ENCODE data around the gene MTNR1B.

The MTNR1B gene

GRCh38 chr11:92969634-92970347, at the start of gene MTNR1B:
Gene MTNR1B, plus strand, starts transcription at chr11:92969651. Its CDS starts 75 bp downstream, at chr11:92969726.
- DNase-seq (ENCODE audit: low spot score): no peak

- no peak for DNase-seq (ENCODE audit: low spot score)
Measured at GRCh38 chr11:92920331-92920730, 49.1 kb upstream of the MTNR1B start.

- no peak for DNase-seq (ENCODE audit: low spot score)
Measured at GRCh38 chr11:92922731-92923130, 46.7 kb upstream of the MTNR1B start.

GRCh38 chr11:92929246-92929645, 40.2 kb upstream of the MTNR1B start:
- DNase-seq (ENCODE audit: low spot score): no peak

GRCh38 chr11:92929653-92930052, 39.8 kb upstream of the MTNR1B start:
- no peak for DNase-seq (ENCODE audit: low spot score)

- no peak for DNase-seq (ENCODE audit: low spot score)
Measured at GRCh38 chr11:92931746-92932422, 37.6 kb upstream of the MTNR1B start.

- DNase-seq (ENCODE audit: low spot score): no peak
Measured at GRCh38 chr11:92939305-92939704, 30.1 kb upstream of the MTNR1B start.

- DNase-seq (ENCODE audit: low spot score): no peak
Measured at GRCh38 chr11:92941676-92942571, 27.5 kb upstream of the MTNR1B start.

- DNase-seq (ENCODE audit: low spot score): no peak
Measured at GRCh38 chr11:92946707-92947106, 22.7 kb upstream of the MTNR1B start.

GRCh38 chr11:92948116-92948515, 21.3 kb upstream of the MTNR1B start:
- DNase-seq (ENCODE audit: low spot score): no peak

GRCh38 chr11:92954003-92954402, 15.4 kb upstream of the MTNR1B start:
- no peak for DNase-seq (ENCODE audit: low spot score)

GRCh38 chr11:92955860-92956259, 13.6 kb upstream of the MTNR1B start:
- DNase-seq (ENCODE audit: low spot score): no peak

- no peak for DNase-seq (ENCODE audit: low spot score)
Measured at GRCh38 chr11:92960886-92961285, 8.6 kb upstream of the MTNR1B start.

GRCh38 chr11:92962446-92962845, 7.0 kb upstream of the MTNR1B start:
- no peak for DNase-seq (ENCODE audit: low spot score)

GRCh38 chr11:92964471-92964870, 5.0 kb upstream of the MTNR1B start:
- no peak for DNase-seq (ENCODE audit: low spot score)

- no peak for DNase-seq (ENCODE audit: low spot score)
Measured at GRCh38 chr11:92965196-92965595, 4.3 kb upstream of the MTNR1B start.

GRCh38 chr11:92967178-92967577, 2.3 kb upstream of the MTNR1B start:
- no peak for DNase-seq (ENCODE audit: low spot score)

GRCh38 chr11:92967867-92968266, 1.6 kb upstream of the MTNR1B start:
- DNase-seq (ENCODE audit: low spot score): no peak

- no peak for DNase-seq (ENCODE audit: low spot score)
Measured at GRCh38 chr11:92969293-92969633, 188 bp upstream of the MTNR1B start.

GRCh38 chr11:92972248-92972647, 2.8 kb downstream of the MTNR1B start:
- DNase-seq (ENCODE audit: low spot score): no peak

- no peak for DNase-seq (ENCODE audit: low spot score)
Measured at GRCh38 chr11:92975285-92975684, 5.8 kb downstream of the MTNR1B start.

- DNase-seq (ENCODE audit: low spot score): no peak
Measured at GRCh38 chr11:92976681-92977080, 7.2 kb downstream of the MTNR1B start.

GRCh38 chr11:92977401-92977800, 8.0 kb downstream of the MTNR1B start:
- DNase-seq (ENCODE audit: low spot score): no peak

All from RKO (cell line).